Measurements from ENCODE around the gene KCNN1.

KCNN1 gene

GRCh38 chr19:18009412-18010066 lies 42.6 kb downstream of the KCNN1 start:
- Histone ChIP-seq H3K4me1 (ENCODE audit: insufficient read depth, low read length) (peaks cover 6% of the 10 kb centered on the region), H3K27ac (ENCODE audit: low read depth, low read length) (no peak overlapping the region), H3K36me3 (ENCODE audit: insufficient read depth, low read length) (peaks cover 31% of the 10 kb centered on the region), H3K27me3 (ENCODE audit: control insufficient read depth in 1 of 2, insufficient read depth in 2 of 2, low read length in 2 of 2) (no peaks in the 10 kb centered on the region), H3K4me3 (ENCODE audit: low read depth in 1 of 2, low read length in 2 of 2) (no peak overlapping the region), H3K9ac (ENCODE audit: low read length) (no peak overlapping the region), H3K9me3 (ENCODE audit: low read length) (no peaks in the 10 kb centered on the region)

- Histone ChIP-seq H3K27ac (ENCODE audit: low read depth, low read length) (no peak overlapping the region), H3K4me3 (ENCODE audit: low read depth in 1 of 2, low read length in 2 of 2) (no peak overlapping the region)
Measured at GRCh38 chr19:18010149-18010548, 43.2 kb downstream of the KCNN1 start.

GRCh38 chr19:18013210-18014111 lies 46.6 kb downstream of the KCNN1 start:
- Histone ChIP-seq H3K4me1 (ENCODE audit: insufficient read depth, low read length) (peaks cover 6% of the 10 kb centered on the region), H3K27ac (ENCODE audit: low read depth, low read length) (no peak overlapping the region), H3K9ac (ENCODE audit: low read length) (no peak overlapping the region), H3K9me3 (ENCODE audit: low read length) (no peaks in the 10 kb centered on the region), H3K27me3 (ENCODE audit: control insufficient read depth in 1 of 2, insufficient read depth in 2 of 2, low read length in 2 of 2) (no peaks in the 10 kb centered on the region), H3K36me3 (ENCODE audit: insufficient read depth, low read length) (peaks cover 35% of the 10 kb centered on the region), H3K4me3 (ENCODE audit: low read depth in 1 of 2, low read length in 2 of 2) (no peak overlapping the region)

More at GRCh38 chr19:18010149-18010548, 43.2 kb downstream of the KCNN1 start:
- Histone ChIP-seq H3K9me3 (ENCODE audit: low read length) (no peaks in the 10 kb centered on the region), H3K4me1 (ENCODE audit: insufficient read depth, low read length) (peaks cover 6% of the 10 kb centered on the region), H3K36me3 (ENCODE audit: insufficient read depth, low read length) (peaks cover 31% of the 10 kb centered on the region), H3K27me3 (ENCODE audit: control insufficient read depth in 1 of 2, insufficient read depth in 2 of 2, low read length in 2 of 2) (no peaks in the 10 kb centered on the region), H3K9ac (ENCODE audit: low read length) (no peak overlapping the region)

- H3K9me3 ChIP-seq (ENCODE audit: low read length): no peaks in the 10 kb centered on the region
- no peak overlapping the region for H3K4me3 ChIP-seq (ENCODE audit: low read depth in 1 of 2, low read length in 2 of 2)
- H3K27me3 ChIP-seq (ENCODE audit: control insufficient read depth in 1 of 2, insufficient read depth in 2 of 2, low read length in 2 of 2): no peaks in the 10 kb centered on the region
- H3K4me1 ChIP-seq (ENCODE audit: insufficient read depth, low read length): no peaks in the 10 kb centered on the region
- peaks cover 35% of the 10 kb centered on the region for H3K36me3 ChIP-seq (ENCODE audit: insufficient read depth, low read length)
- no peak overlapping the region for H3K27ac ChIP-seq (ENCODE audit: low read depth, low read length)
- no peak overlapping the region for H3K9ac ChIP-seq (ENCODE audit: low read length)
Measured at GRCh38 chr19:18014197-18014596, 47.3 kb downstream of the KCNN1 start.

- H3K4me3 ChIP-seq (ENCODE audit: low read depth in 1 of 2, low read length in 2 of 2): no peak overlapping the region
- H3K27ac ChIP-seq (ENCODE audit: low read depth, low read length): no peak overlapping the region
- H3K4me1 ChIP-seq (ENCODE audit: insufficient read depth, low read length): peaks cover 10% of the 10 kb centered on the region
- peaks cover 21% of the 10 kb centered on the region for H3K36me3 ChIP-seq (ENCODE audit: insufficient read depth, low read length)
- H3K27me3 ChIP-seq (ENCODE audit: control insufficient read depth in 1 of 2, insufficient read depth in 2 of 2, low read length in 2 of 2): no peaks in the 10 kb centered on the region
- H3K9me3 ChIP-seq (ENCODE audit: low read length): no peaks in the 10 kb centered on the region
- no peak overlapping the region for H3K9ac ChIP-seq (ENCODE audit: low read length)
Measured at GRCh38 chr19:18016209-18016910, 49.5 kb downstream of the KCNN1 start.

- peaks cover 15% of the 10 kb centered on the region for H3K4me1 ChIP-seq (ENCODE audit: insufficient read depth, low read length)
- no peaks in the 10 kb centered on the region for H3K27me3 ChIP-seq (ENCODE audit: control insufficient read depth in 1 of 2, insufficient read depth in 2 of 2, low read length in 2 of 2)
- H3K9me3 ChIP-seq (ENCODE audit: low read length): no peaks in the 10 kb centered on the region
- no peak overlapping the region for H3K27ac ChIP-seq (ENCODE audit: low read depth, low read length)
- no peak overlapping the region for H3K4me3 ChIP-seq (ENCODE audit: low read depth in 1 of 2, low read length in 2 of 2)
- no peak overlapping the region for H3K9ac ChIP-seq (ENCODE audit: low read length)
- H3K36me3 ChIP-seq (ENCODE audit: insufficient read depth, low read length): peaks cover 18% of the 10 kb centered on the region
Measured at GRCh38 chr19:18017275-18018083, 50.6 kb downstream of the KCNN1 start.

GRCh38 chr19:18020212-18021085 lies 53.5 kb downstream of the KCNN1 start:
- no peak overlapping the region for H3K4me3 ChIP-seq (ENCODE audit: low read depth in 1 of 2, low read length in 2 of 2)
- H3K36me3 ChIP-seq (ENCODE audit: insufficient read depth, low read length): peaks cover under 1% of the 10 kb centered on the region
- no peaks in the 10 kb centered on the region for H3K9me3 ChIP-seq (ENCODE audit: low read length)
- peak overlapping the region; percentile 44 for H3K27ac ChIP-seq (ENCODE audit: low read depth, low read length)
- H3K27me3 ChIP-seq (ENCODE audit: control insufficient read depth in 1 of 2, insufficient read depth in 2 of 2, low read length in 2 of 2): no peaks in the 10 kb centered on the region
- no peak overlapping the region for H3K9ac ChIP-seq (ENCODE audit: low read length)
- peaks cover 21% of the 10 kb centered on the region for H3K4me1 ChIP-seq (ENCODE audit: insufficient read depth, low read length)

- H3K9me3 ChIP-seq (ENCODE audit: low read length): no peaks in the 10 kb centered on the region
- H3K4me1 ChIP-seq (ENCODE audit: insufficient read depth, low read length): peaks cover 21% of the 10 kb centered on the region
- peak overlapping the region; percentile 44 for H3K27ac ChIP-seq (ENCODE audit: low read depth, low read length)
- H3K9ac ChIP-seq (ENCODE audit: low read length): no peak overlapping the region
- no peaks in the 10 kb centered on the region for H3K36me3 ChIP-seq (ENCODE audit: insufficient read depth, low read length)
- no peak overlapping the region for H3K4me3 ChIP-seq (ENCODE audit: low read depth in 1 of 2, low read length in 2 of 2)
- no peaks in the 10 kb centered on the region for H3K27me3 ChIP-seq (ENCODE audit: control insufficient read depth in 1 of 2, insufficient read depth in 2 of 2, low read length in 2 of 2)
Measured at GRCh38 chr19:18021121-18021755, 54.3 kb downstream of the KCNN1 start.

- H3K4me1 ChIP-seq (ENCODE audit: insufficient read depth, low read length): peaks cover 21% of the 10 kb centered on the region
- H3K4me3 ChIP-seq (ENCODE audit: low read depth in 1 of 2, low read length in 2 of 2): no peak overlapping the region
- no peaks in the 10 kb centered on the region for H3K27me3 ChIP-seq (ENCODE audit: control insufficient read depth in 1 of 2, insufficient read depth in 2 of 2, low read length in 2 of 2)
- H3K9me3 ChIP-seq (ENCODE audit: low read length): no peaks in the 10 kb centered on the region
- no peak overlapping the region for H3K27ac ChIP-seq (ENCODE audit: low read depth, low read length)
- H3K9ac ChIP-seq (ENCODE audit: low read length): no peak overlapping the region
- H3K36me3 ChIP-seq (ENCODE audit: insufficient read depth, low read length): no peaks in the 10 kb centered on the region
Measured at GRCh38 chr19:18023622-18024251, 56.8 kb downstream of the KCNN1 start.

All from muscle layer of colon (tissue), 2 donors.